GM19467 (cell line): Measurements from ENCODE around the gene IL4R.

Source experiments
- ATAC-seq: cut with Tn5 transposase; IDR thresholded peaks from one replicate; pipeline ENCODE4 v1.9.1; 2021; ENCODE audit warnings: mild to moderate bottlenecking, moderate library complexity; ENCODE audit not compliant: unreplicated experiment

The IL4R gene

GRCh38 chr16:27314161-27314723 is 468 bp downstream of the IL4R start:
- ATAC-seq = peak; percentile 16

GRCh38 chr16:27314986-27315332 is 1.2 kb downstream of the IL4R start:
- ATAC-seq = no peak

- no peak for ATAC-seq
Measured at GRCh38 chr16:27315333-27316037, 1.7 kb downstream of the IL4R start.

GRCh38 chr16:27316038-27316680 is 2.4 kb downstream of the IL4R start:
- no peak for ATAC-seq

- ATAC-seq = no peak
Measured at GRCh38 chr16:27317320-27317719, 3.5 kb downstream of the IL4R start.

GRCh38 chr16:27317738-27318391 is 4.1 kb downstream of the IL4R start:
- no peak for ATAC-seq

GRCh38 chr16:27318392-27319256 is 4.8 kb downstream of the IL4R start:
- no peak for ATAC-seq

- no peak for ATAC-seq
Measured at GRCh38 chr16:27319257-27319965, 5.6 kb downstream of the IL4R start.

- ATAC-seq = no peak
Measured at GRCh38 chr16:27320261-27321012, 6.7 kb downstream of the IL4R start.

GRCh38 chr16:27321013-27321915 is 7.5 kb downstream of the IL4R start:
- no peak for ATAC-seq

GRCh38 chr16:27322858-27323780 is 9.3 kb downstream of the IL4R start:
- ATAC-seq = no peak

GRCh38 chr16:27323781-27324561 is 10.2 kb downstream of the IL4R start:
- no peak for ATAC-seq

GRCh38 chr16:27324851-27325301 is 11.1 kb downstream of the IL4R start:
- no peak for ATAC-seq

- ATAC-seq = no peak
Measured at GRCh38 chr16:27325736-27326135, 12.0 kb downstream of the IL4R start.

- ATAC-seq = no peak
Measured at GRCh38 chr16:27326251-27326650, 12.5 kb downstream of the IL4R start.

- ATAC-seq = no peak
Measured at GRCh38 chr16:27326738-27327585, 13.2 kb downstream of the IL4R start.
